HEK293 (cell line): Measurements from ENCODE around the gene FKRP.

ENCODE experiments used
- CTCF ChIA-PET: fragments of 350-600 bp; formaldehyde crosslinking; extraction: SDS; loops from one replicate; lab custom pipeline; 2021; ENCODE audit warnings: antibody characterized with exemption; lab: Yijun Ruan, JAX
- POLR2A ChIA-PET: fragments of 300-600 bp; formaldehyde crosslinking; extraction: SDS; loops from one replicate; lab custom pipeline; 2020; ENCODE audit warnings: antibody characterized with exemption, inconsistent platforms; lab: Yijun Ruan, JAX
- H3K27ac ChIP-seq: fragments of 200-500 bp; sonication (Bioruptor generic); 2 replicates; pipeline ENCODE4 v1.5.1; 2014; ENCODE audit warnings: low read depth, low read length, control low read depth, inconsistent platforms; ENCODE audit errors: extremely low read depth
- H3K36me3 ChIP-seq, 2 experiments: fragments of 200-500 bp in 1 of 2; sonication (Bioruptor generic) in 1 of 2; 1 replicate in 1 of 2; 2 replicates in 1 of 2; pipeline ENCODE4 v1.5.1; 2014 to 2017; ENCODE audit warnings: inconsistent platforms in 2 of 2, low read length in 2 of 2; ENCODE audit not compliant: control insufficient read depth in 2 of 2, insufficient read depth in 1 of 2
- H3K4me1 ChIP-seq: fragments of 200-500 bp; sonication (Bioruptor generic); 2 replicates; pipeline ENCODE4 v1.5.1; 2014; ENCODE audit warnings: mild to moderate bottlenecking, low read length, inconsistent platforms; ENCODE audit not compliant: control insufficient read depth, insufficient read depth
- H3K4me3 ChIP-seq: 2 replicates; pipeline ENCODE4 v1.5.1; 2011; ENCODE audit warnings: low read depth, mild to moderate bottlenecking, control low read depth, low read length, moderate library complexity
- H3K9me3 ChIP-seq: fragments of 200-500 bp; sonication (Bioruptor generic); 2 replicates; pipeline ENCODE4 v1.5.1; 2014; ENCODE audit warnings: low read depth, low read length, inconsistent platforms; ENCODE audit not compliant: control insufficient read depth, insufficient read depth
- GLIS1 ChIP-seq: fragments of 450-650 bp; formaldehyde crosslinking; IDR thresholded peaks from 2 replicates; pipeline ENCODE4 v1.5.1; 2016; ENCODE audit warnings: missing biosample characterization, missing genetic modification characterization
- INSM2 ChIP-seq: fragments of 450-650 bp; formaldehyde crosslinking; IDR thresholded peaks from 2 replicates; pipeline ENCODE4 v1.5.1; 2016; ENCODE audit warnings: missing biosample characterization, missing genetic modification characterization
- MZF1 ChIP-seq: fragments of 450-650 bp; formaldehyde crosslinking; IDR thresholded peaks from 2 replicates; pipeline ENCODE4 v1.5.1; 2017; ENCODE audit warnings: missing biosample characterization, missing genetic modification characterization, borderline replicate concordance
- TSHZ1 ChIP-seq: fragments of 450-650 bp; formaldehyde crosslinking; IDR thresholded peaks from 2 replicates; pipeline ENCODE4 v1.5.1; 2016; ENCODE audit warnings: missing biosample characterization, missing genetic modification characterization, borderline replicate concordance
- ZBTB17 ChIP-seq: fragments of 450-650 bp; formaldehyde crosslinking; IDR thresholded peaks from 2 replicates; pipeline ENCODE4 v1.5.1; 2016; ENCODE audit warnings: missing biosample characterization, missing genetic modification characterization
- ZIC2 ChIP-seq: fragments of 450-650 bp; formaldehyde crosslinking; IDR thresholded peaks from 2 replicates; pipeline ENCODE4 v1.5.1; 2016; ENCODE audit warnings: missing biosample characterization, missing genetic modification characterization
- ZNF404 ChIP-seq: fragments of 450-650 bp; formaldehyde crosslinking; IDR thresholded peaks from 2 replicates; pipeline ENCODE4 v1.5.1; 2017; ENCODE audit warnings: missing biosample characterization, missing genetic modification characterization
- ZNF600 ChIP-seq: fragments of 450-650 bp; formaldehyde crosslinking; IDR thresholded peaks from 2 replicates; pipeline ENCODE4 v1.5.1; 2016; ENCODE audit warnings: missing biosample characterization, missing genetic modification characterization
- TF ChIP-seq, protein P1 (sequence below): fragments of 450-650 bp; formaldehyde crosslinking; IDR thresholded peaks from 2 replicates; pipeline ENCODE4 v1.5.1; 2016; ENCODE audit warnings: missing biosample characterization, missing genetic modification characterization
- TF ChIP-seq, protein P2 (sequence below): fragments of 450-650 bp; formaldehyde crosslinking; conservative IDR thresholded peaks from 2 replicates; pipeline ENCODE4 v1.5.1; 2016; ENCODE audit warnings: low read depth, missing biosample characterization, missing genetic modification characterization

The FKRP gene

DNA sequence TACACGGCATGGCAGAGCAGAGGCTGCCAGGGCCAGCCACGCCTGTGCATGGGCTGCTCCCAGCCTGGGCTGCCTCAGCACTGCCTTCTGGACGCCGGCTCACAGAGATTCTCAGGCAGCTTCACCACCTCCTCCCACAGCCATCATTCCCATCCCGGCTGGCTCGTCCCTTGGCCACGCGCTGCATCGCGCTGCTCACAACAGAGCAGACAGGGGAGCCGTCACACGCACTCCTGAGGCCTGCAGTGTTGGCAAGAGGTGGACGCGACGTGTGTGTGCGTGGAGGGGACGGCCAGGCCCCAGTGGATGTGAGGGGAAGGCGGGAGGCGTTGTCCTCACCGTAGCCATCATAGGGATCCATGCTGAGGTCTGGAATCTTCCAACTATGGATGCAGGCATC lies 21.4 kb upstream of the FKRP start:
- POLR2A ChIA-PET, result interaction anchor here (0.6 kb wide), 1 partner anchor 19 kb away, joined by 4 read pairs; no protein-coding TSS in a partner anchor
- H3K4me1 ChIP-seq, result no peaks in the 10 kb centered on the region; the same call in 1 of the 2 replicates
- TF ChIP-seq ZBTB17 (tag by site-specific recombination) (no peak), INSM2 (no peak), TSHZ1 (tag by site-specific recombination) (no peak), MZF1 (tag by site-specific recombination) (no peak), ZNF600 (tag by site-specific recombination) (peak; percentile 74)
- TF ChIP-seq, protein P1, sequence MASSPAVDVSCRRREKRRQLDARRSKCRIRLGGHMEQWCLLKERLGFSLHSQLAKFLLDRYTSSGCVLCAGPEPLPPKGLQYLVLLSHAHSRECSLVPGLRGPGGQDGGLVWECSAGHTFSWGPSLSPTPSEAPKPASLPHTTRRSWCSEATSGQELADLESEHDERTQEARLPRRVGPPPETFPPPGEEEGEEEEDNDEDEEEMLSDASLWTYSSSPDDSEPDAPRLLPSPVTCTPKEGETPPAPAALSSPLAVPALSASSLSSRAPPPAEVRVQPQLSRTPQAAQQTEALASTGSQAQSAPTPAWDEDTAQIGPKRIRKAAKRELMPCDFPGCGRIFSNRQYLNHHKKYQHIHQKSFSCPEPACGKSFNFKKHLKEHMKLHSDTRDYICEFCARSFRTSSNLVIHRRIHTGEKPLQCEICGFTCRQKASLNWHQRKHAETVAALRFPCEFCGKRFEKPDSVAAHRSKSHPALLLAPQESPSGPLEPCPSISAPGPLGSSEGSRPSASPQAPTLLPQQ (tag by site-specific recombination), result no peak
- TF ChIP-seq, protein P2, sequence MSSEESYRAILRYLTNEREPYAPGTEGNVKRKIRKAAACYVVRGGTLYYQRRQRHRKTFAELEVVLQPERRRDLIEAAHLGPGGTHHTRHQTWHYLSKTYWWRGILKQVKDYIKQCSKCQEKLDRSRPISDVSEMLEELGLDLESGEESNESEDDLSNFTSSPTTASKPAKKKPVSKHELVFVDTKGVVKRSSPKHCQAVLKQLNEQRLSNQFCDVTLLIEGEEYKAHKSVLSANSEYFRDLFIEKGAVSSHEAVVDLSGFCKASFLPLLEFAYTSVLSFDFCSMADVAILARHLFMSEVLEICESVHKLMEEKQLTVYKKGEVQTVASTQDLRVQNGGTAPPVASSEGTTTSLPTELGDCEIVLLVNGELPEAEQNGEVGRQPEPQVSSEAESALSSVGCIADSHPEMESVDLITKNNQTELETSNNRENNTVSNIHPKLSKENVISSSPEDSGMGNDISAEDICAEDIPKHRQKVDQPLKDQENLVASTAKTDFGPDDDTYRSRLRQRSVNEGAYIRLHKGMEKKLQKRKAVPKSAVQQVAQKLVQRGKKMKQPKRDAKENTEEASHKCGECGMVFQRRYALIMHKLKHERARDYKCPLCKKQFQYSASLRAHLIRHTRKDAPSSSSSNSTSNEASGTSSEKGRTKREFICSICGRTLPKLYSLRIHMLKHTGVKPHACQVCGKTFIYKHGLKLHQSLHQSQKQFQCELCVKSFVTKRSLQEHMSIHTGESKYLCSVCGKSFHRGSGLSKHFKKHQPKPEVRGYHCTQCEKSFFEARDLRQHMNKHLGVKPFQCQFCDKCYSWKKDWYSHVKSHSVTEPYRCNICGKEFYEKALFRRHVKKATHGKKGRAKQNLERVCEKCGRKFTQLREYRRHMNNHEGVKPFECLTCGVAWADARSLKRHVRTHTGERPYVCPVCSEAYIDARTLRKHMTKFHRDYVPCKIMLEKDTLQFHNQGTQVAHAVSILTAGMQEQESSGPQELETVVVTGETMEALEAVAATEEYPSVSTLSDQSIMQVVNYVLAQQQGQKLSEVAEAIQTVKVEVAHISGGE (tag by site-specific recombination), result no peak
- TF ChIP-seq, all 188 proteins: peak for 1
- peaks cover 29 to 99% of the 10 kb centered on the region in 2 experiments; a peak in 2 of 3 replicates for H3K36me3 ChIP-seq
- no peaks in the 10 kb centered on the region for H3K9me3 ChIP-seq
- CTCF ChIA-PET, result interaction anchor here (0.6 to 1.5 kb wide), 5 partner anchors 19 to 180 kb away, joined by 3 to 8 read pairs (median 3); no protein-coding TSS in a partner anchor
- H3K27ac ChIP-seq, result peak overlapping the region; percentile 37; the same call in 1 of the 2 replicates
- no peak overlapping the region for H3K4me3 ChIP-seq

- CTCF ChIA-PET, result interaction anchor here (0.7 to 1.5 kb wide), 2 partner anchors 20 to 181 kb away, joined by 3 to 6 read pairs; no protein-coding TSS in a partner anchor
- peaks cover 29 to 99% of the 10 kb centered on the region in 2 experiments; a peak in 2 of 3 replicates for H3K36me3 ChIP-seq
- no peak overlapping the region for H3K27ac ChIP-seq
- POLR2A ChIA-PET, result interaction anchor here (0.6 kb wide), 1 partner anchor 20 kb away, joined by 4 read pairs; no protein-coding TSS in a partner anchor
- H3K4me3 ChIP-seq, result no peak overlapping the region
- no peaks in the 10 kb centered on the region; the same call in 1 of the 2 replicates for H3K4me1 ChIP-seq
- H3K9me3 ChIP-seq, result no peaks in the 10 kb centered on the region
- peak; percentile 76 for TF ChIP-seq ZIC2 (tag by site-specific recombination)
- no peak for TF ChIP-seq ZNF404
- TF ChIP-seq GLIS1 (tag by site-specific recombination), result peak; percentile 93
Measured at GRCh38 chr19:46725036-46725820, 20.6 kb upstream of the FKRP start.
